SK-N-SH (cell line): Measurements from ENCODE around the gene RAI14. TPM values are rescaled to one million over a fixed set of nuclear protein-coding genes. Genes with fewer than 3 reads are reported as not detected.

Experiments
- CTCF ChIA-PET: fragments of 300-600, 350-600 bp; formaldehyde crosslinking; extraction: SDS; loops from one replicate; lab custom pipeline; 2021; lab: Yijun Ruan, JAX
- POLR2A ChIA-PET: fragments of 350-600 bp; sonication (Branson Sonifier 250); formaldehyde crosslinking; extraction: SDS; loops from one replicate; lab custom pipeline; 2020; ENCODE audit warnings: antibody characterized with exemption, inconsistent platforms; lab: Yijun Ruan, JAX
- DNase-seq: peaks from one replicate; pipeline ENCODE4 v3.0.0; 2012
- H2AFZ ChIP-seq: fragments of 200-600 bp; sonication (generic); 2 replicates; pipeline ENCODE4 v1.8.1; 2016; ENCODE audit warnings: antibody characterized with exemption, mild to moderate bottlenecking, low read depth
- H3F3A ChIP-seq: fragments of 200-600 bp; sonication (generic); replicated peaks from 2 replicates; pipeline ENCODE3; 2016; ENCODE audit warnings: antibody characterized with exemption, mild to moderate bottlenecking; ENCODE audit not compliant: insufficient read depth
- H3K27ac ChIP-seq, 2 experiments: fragments of 200-500 bp in 1 of 2; fragments of 200-600 bp in 1 of 2; sonication (Bioruptor generic) in 1 of 2; sonication (generic), shearing (Covaris generic) in 1 of 2; 2 replicates each; pipeline versions ENCODE4 v1.5.1 to v1.6.1; 2014 to 2016; ENCODE audit warnings: low read depth in 2 of 2, inconsistent platforms in 1 of 2, low read length in 1 of 2, mild to moderate bottlenecking in 1 of 2, mixed read lengths in 1 of 2
- H3K27me3 ChIP-seq: fragments of 200-600 bp; sonication (generic), shearing (Covaris generic); 2 replicates; pipeline ENCODE4 v1.6.1; 2016; ENCODE audit warnings: mixed run types; ENCODE audit not compliant: insufficient read depth
- H3K36me3 ChIP-seq, 2 experiments: fragments of 200-500 bp in 1 of 2; fragments of 200-600 bp in 1 of 2; sonication (Bioruptor generic) in 1 of 2; sonication (generic) in 1 of 2; replicated peaks in 1 of 2; 2 replicates each; pipeline versions ENCODE3 to v1.5.1; 2014 to 2016; ENCODE audit warnings: low read length in 1 of 2, mild to moderate bottlenecking in 1 of 2; ENCODE audit not compliant: insufficient read depth in 2 of 2, control insufficient read depth in 1 of 2
- H3K4me1 ChIP-seq, 2 experiments: fragments of 200-500 bp in 1 of 2; fragments of 200-600 bp in 1 of 2; sonication (Bioruptor generic) in 1 of 2; sonication (generic), shearing (Covaris generic) in 1 of 2; 2 replicates each; pipeline versions ENCODE4 v1.5.1 to v1.6.1; 2014 to 2016; ENCODE audit warnings: low read depth in 1 of 2, low read length in 1 of 2, mixed run types in 1 of 2; ENCODE audit not compliant: insufficient read depth in 2 of 2, control insufficient read depth in 1 of 2
- H3K4me2 ChIP-seq: fragments of 200-600 bp; sonication (generic), shearing (Covaris generic); 2 replicates; pipeline ENCODE4 v1.6.1; 2017; ENCODE audit warnings: mixed run types
- H3K4me3 ChIP-seq, 2 experiments: fragments of 200-500 bp in 1 of 2; fragments of 200-600 bp in 1 of 2; sonication (Bioruptor generic) in 1 of 2; sonication (generic), shearing (Covaris generic) in 1 of 2; 2 replicates each; pipeline versions ENCODE4 v1.5.1 to v1.8.1; 2014 to 2016; ENCODE audit warnings: low read depth in 2 of 2, inconsistent platforms in 1 of 2, low read length in 1 of 2, mild to moderate bottlenecking in 1 of 2, mixed read lengths in 1 of 2, moderate library complexity in 1 of 2
- H3K79me2 ChIP-seq: fragments of 200-600 bp; sonication (generic); 2 replicates; pipeline ENCODE4 v1.8.1; 2017; ENCODE audit warnings: mild to moderate bottlenecking; ENCODE audit not compliant: insufficient read depth
- H3K9ac ChIP-seq: fragments of 200-600 bp; sonication (generic); 2 replicates; pipeline ENCODE4 v1.6.1; 2017; ENCODE audit warnings: mixed run types
- H3K9me2 ChIP-seq: fragments of 200-600 bp; sonication (generic); 2 replicates; pipeline ENCODE4 v1.6.1; 2017; ENCODE audit warnings: mixed run types
- H3K9me3 ChIP-seq: fragments of 200-600 bp; sonication (generic); 2 replicates; pipeline ENCODE4 v1.6.1; 2017; ENCODE audit warnings: mixed run types, mild to moderate bottlenecking, moderate library complexity
- H4K20me1 ChIP-seq: fragments of 200-600 bp; sonication (generic); 2 replicates; pipeline ENCODE4 v1.6.1; 2017; ENCODE audit warnings: mild to moderate bottlenecking, mixed run types; ENCODE audit not compliant: insufficient read depth
- EP300 ChIP-seq, 2 experiments: IDR thresholded peaks; 2 replicates each; pipeline versions ENCODE4 v1.4.0 to v1.6.1; 2012; ENCODE audit warnings: borderline replicate concordance in 1 of 2, low read depth in 1 of 2, low read length in 1 of 2
- FOSL2 ChIP-seq: IDR thresholded peaks from 2 replicates; pipeline ENCODE4 v1.4.0; 2012; ENCODE audit warnings: low read depth, mild to moderate bottlenecking, moderate library complexity, borderline replicate concordance
- FOXJ3 ChIP-seq: sonication (generic); formaldehyde crosslinking; IDR thresholded peaks from 2 replicates; pipeline ENCODE4 v1.5.1; 2020; ENCODE audit warnings: mild to moderate bottlenecking, missing genetic modification reagents
- GATA2 ChIP-seq: sonication (generic); formaldehyde crosslinking; IDR thresholded peaks from 2 replicates; pipeline ENCODE4 v1.5.0; 2020; ENCODE audit warnings: mild to moderate bottlenecking, missing genetic modification reagents
- JUND ChIP-seq: IDR thresholded peaks from 2 replicates; pipeline ENCODE4 v1.4.0; 2012
- NFIC ChIP-seq: IDR thresholded peaks from 2 replicates; pipeline ENCODE4 v1.4.0; 2012; ENCODE audit warnings: borderline replicate concordance
- TCF12 ChIP-seq: IDR thresholded peaks from 2 replicates; pipeline ENCODE4 v1.4.0; 2012
- TEAD4 ChIP-seq: IDR thresholded peaks from 2 replicates; pipeline ENCODE4 v1.4.0; 2012; ENCODE audit warnings: mild to moderate bottlenecking, borderline replicate concordance; ENCODE audit not compliant: insufficient read depth
- YY1 ChIP-seq: IDR thresholded peaks from 2 replicates; pipeline ENCODE4 v1.4.0; 2012; ENCODE audit warnings: low read depth, mild to moderate bottlenecking
- WGBS: methylation state at CpG from one replicate; pipeline ENCODE4 v1.1.6; 2017; ENCODE audit warnings: low lambda C conversion rate; 5-methylcytosine and 5-hydroxymethylcytosine counted together
- polyA plus RNA-seq, 3 experiments: library from polyadenylated mRNA; depleted of rRNA; stranded (reverse); fragments of >200 nt; gene quantifications; 2 replicates each; pipeline ENCODE4 v1.2.3, GENCODE V29; 2012
- TF ChIP-seq, protein P1 (sequence below): IDR thresholded peaks from 2 replicates; pipeline ENCODE4 v1.4.0; 2012; ENCODE audit warnings: low read depth
- TF ChIP-seq, protein P2 (sequence below): IDR thresholded peaks from 2 replicates; pipeline ENCODE4; 2012
- TF ChIP-seq, protein P3 (sequence below): fragments of 150-350 bp; IDR thresholded peaks from 2 replicates; pipeline ENCODE4 v1.6.1; 2017; ENCODE audit warnings: antibody characterized with exemption, low read length, low read depth, borderline replicate concordance

The RAI14 gene
- polyA plus RNA-seq, 1 of the 3 experiments (the other 2 are of a cell fraction), result 53.2 TPM

DNA sequence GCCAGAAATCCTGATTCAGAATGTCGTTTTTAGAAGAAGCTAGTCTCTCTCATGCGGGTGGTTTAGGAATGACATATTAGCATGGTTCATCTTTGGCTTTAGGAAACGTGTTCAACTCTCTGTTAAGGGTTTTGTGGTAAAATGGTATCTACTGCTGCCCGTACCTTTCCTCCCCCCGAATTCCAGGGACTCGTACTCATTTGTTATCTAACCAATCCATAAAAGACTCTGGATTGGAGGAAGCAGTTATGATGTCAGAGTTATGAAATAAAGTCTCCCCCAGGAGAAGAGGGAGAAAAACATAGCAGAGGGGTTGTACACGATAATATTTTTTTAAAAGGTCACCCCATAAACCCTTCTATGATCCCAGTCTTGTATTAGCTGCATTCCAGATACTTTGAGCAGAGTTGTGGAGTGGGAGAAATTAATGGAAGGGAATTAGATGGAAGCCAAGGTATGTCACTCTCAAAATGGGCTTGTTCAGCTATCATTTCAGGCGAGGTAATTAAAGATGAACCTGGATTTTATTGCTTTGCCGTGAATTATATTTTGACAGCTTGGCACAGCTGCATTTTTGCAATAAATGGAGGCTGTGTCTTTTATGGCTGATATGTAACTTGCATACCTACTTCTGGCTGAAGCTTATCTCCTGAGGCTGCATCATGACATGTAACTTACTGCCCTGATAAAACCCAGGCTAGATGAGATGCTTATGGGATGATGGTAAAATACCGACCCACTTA lies 31.3 kb downstream of the RAI14 start:
- peak overlapping the region; percentile 55; the same call in 1 of the 2 replicates for H3K9ac ChIP-seq
- ChIA-PET CTCF (interaction anchor here (0.6 to 1.1 kb wide), 2 partner anchors 22 to 211 kb away, joined by 3 read pairs; no protein-coding TSS in a partner anchor), POLR2A (no interaction called here)
- peak overlapping the region; percentile 68 to 94; a peak in 3 of 4 replicates for H3K27ac ChIP-seq
- no peaks in the 10 kb centered on the region for H3K9me2 ChIP-seq
- peaks cover 42% of the 10 kb centered on the region for H3F3A ChIP-seq
- 37% methylated on average over 10 of the region's 10 CpGs for WGBS
- H3K79me2 ChIP-seq, result peaks cover 93% of the 10 kb centered on the region
- H3K4me2 ChIP-seq, result peak overlapping the region; percentile 51; the same call in 1 of the 2 replicates
- no peak for DNase-seq
- peak; percentile 39; the same call in 1 of the 2 replicates for TF ChIP-seq JUND
- no peak for TF ChIP-seq FOXJ3 (CRISPR knock-in tag)
- TF ChIP-seq, protein P1, sequence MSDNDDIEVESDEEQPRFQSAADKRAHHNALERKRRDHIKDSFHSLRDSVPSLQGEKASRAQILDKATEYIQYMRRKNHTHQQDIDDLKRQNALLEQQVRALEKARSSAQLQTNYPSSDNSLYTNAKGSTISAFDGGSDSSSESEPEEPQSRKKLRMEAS, result peak; percentile 27; the same call in 1 of the 2 replicates
- peak; percentile 10; the same call in 1 of the 2 replicates for TF ChIP-seq TCF12
- TF ChIP-seq NFIC, result peak; percentile 27; the same call in 1 of the 2 replicates
- TF ChIP-seq TEAD4, result peak; percentile 51; the same call in 1 of the 2 replicates
- 0 out of 2 replicates have a peak, but pooled peaks have one; percentile 10 for TF ChIP-seq FOSL2
- TF ChIP-seq, protein P2, sequence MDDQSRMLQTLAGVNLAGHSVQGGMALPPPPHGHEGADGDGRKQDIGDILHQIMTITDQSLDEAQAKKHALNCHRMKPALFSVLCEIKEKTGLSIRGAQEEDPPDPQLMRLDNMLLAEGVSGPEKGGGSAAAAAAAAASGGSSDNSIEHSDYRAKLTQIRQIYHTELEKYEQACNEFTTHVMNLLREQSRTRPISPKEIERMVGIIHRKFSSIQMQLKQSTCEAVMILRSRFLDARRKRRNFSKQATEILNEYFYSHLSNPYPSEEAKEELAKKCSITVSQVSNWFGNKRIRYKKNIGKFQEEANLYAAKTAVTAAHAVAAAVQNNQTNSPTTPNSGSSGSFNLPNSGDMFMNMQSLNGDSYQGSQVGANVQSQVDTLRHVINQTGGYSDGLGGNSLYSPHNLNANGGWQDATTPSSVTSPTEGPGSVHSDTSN, result peak; percentile 6; the same call in 1 of the 2 replicates
- 0 out of 4 replicates have a peak, but pooled peaks of 1 of the 2 experiments have one; percentile 9 for TF ChIP-seq EP300 (IDR thresholded peaks at IDR 0.05; ENCODE audit: borderline replicate concordance in 1 of 2, low read depth in 1 of 2, low read length in 1 of 2)
- TF ChIP-seq GATA2, result no peak
- TF ChIP-seq YY1, result no peak
- TF ChIP-seq, protein P3, sequence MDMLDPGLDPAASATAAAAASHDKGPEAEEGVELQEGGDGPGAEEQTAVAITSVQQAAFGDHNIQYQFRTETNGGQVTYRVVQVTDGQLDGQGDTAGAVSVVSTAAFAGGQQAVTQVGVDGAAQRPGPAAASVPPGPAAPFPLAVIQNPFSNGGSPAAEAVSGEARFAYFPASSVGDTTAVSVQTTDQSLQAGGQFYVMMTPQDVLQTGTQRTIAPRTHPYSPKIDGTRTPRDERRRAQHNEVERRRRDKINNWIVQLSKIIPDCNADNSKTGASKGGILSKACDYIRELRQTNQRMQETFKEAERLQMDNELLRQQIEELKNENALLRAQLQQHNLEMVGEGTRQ, result no peak
- no peaks in the 10 kb centered on the region for H3K9me3 ChIP-seq
- peaks cover 0 to 43% of the 10 kb centered on the region in 2 experiments for H3K4me1 ChIP-seq
- H3K27me3 ChIP-seq, result no peaks in the 10 kb centered on the region
- H4K20me1 ChIP-seq, result peaks cover 29% of the 10 kb centered on the region; the same call in 1 of the 2 replicates
- no peak overlapping the region for H2AFZ ChIP-seq
- peaks cover 14 to 24% of the 10 kb centered on the region in 2 experiments for H3K36me3 ChIP-seq
- no peak overlapping the region for H3K4me3 ChIP-seq
